SK-N-SH (cell line): ENCODE measurements around the gene PRF1. TPM values are rescaled to one million over a fixed set of nuclear protein-coding genes. Genes with fewer than 3 reads are reported as not detected.
"Not testable (repeated sequence)": the region's sequence is repeated elsewhere in the genome, so short reads cannot be mapped to it uniquely, and the experiment has no call there.

Experiments used
- CTCF ChIA-PET: fragments of 300-600, 350-600 bp; formaldehyde crosslinking; extraction: SDS; loops from one replicate; lab custom pipeline; 2021; lab: Yijun Ruan, JAX
- POLR2A ChIA-PET: fragments of 350-600 bp; sonication (Branson Sonifier 250); formaldehyde crosslinking; extraction: SDS; loops from one replicate; lab custom pipeline; 2020; ENCODE audit warnings: antibody characterized with exemption, inconsistent platforms; lab: Yijun Ruan, JAX
- DNase-seq: peaks from one replicate; pipeline ENCODE4 v3.0.0; 2012
- H2AFZ ChIP-seq: fragments of 200-600 bp; sonication (generic); 2 replicates; pipeline ENCODE4 v1.8.1; 2016; ENCODE audit warnings: antibody characterized with exemption, mild to moderate bottlenecking, low read depth
- H3F3A ChIP-seq: fragments of 200-600 bp; sonication (generic); replicated peaks from 2 replicates; pipeline ENCODE3; 2016; ENCODE audit warnings: antibody characterized with exemption, mild to moderate bottlenecking; ENCODE audit not compliant: insufficient read depth
- H3K27ac ChIP-seq, 2 experiments: fragments of 200-500 bp in 1 of 2; fragments of 200-600 bp in 1 of 2; sonication (Bioruptor generic) in 1 of 2; sonication (generic), shearing (Covaris generic) in 1 of 2; 2 replicates each; pipeline versions ENCODE4 v1.5.1 to v1.6.1; 2014 to 2016; ENCODE audit warnings: low read depth in 2 of 2, inconsistent platforms in 1 of 2, low read length in 1 of 2, mild to moderate bottlenecking in 1 of 2, mixed read lengths in 1 of 2
- H3K27me3 ChIP-seq: fragments of 200-600 bp; sonication (generic), shearing (Covaris generic); 2 replicates; pipeline ENCODE4 v1.6.1; 2016; ENCODE audit warnings: mixed run types; ENCODE audit not compliant: insufficient read depth
- H3K36me3 ChIP-seq, 2 experiments: fragments of 200-500 bp in 1 of 2; fragments of 200-600 bp in 1 of 2; sonication (Bioruptor generic) in 1 of 2; sonication (generic) in 1 of 2; replicated peaks in 1 of 2; 2 replicates each; pipeline versions ENCODE3 to v1.5.1; 2014 to 2016; ENCODE audit warnings: low read length in 1 of 2, mild to moderate bottlenecking in 1 of 2; ENCODE audit not compliant: insufficient read depth in 2 of 2, control insufficient read depth in 1 of 2
- H3K4me1 ChIP-seq, 2 experiments: fragments of 200-500 bp in 1 of 2; fragments of 200-600 bp in 1 of 2; sonication (Bioruptor generic) in 1 of 2; sonication (generic), shearing (Covaris generic) in 1 of 2; 2 replicates each; pipeline versions ENCODE4 v1.5.1 to v1.6.1; 2014 to 2016; ENCODE audit warnings: low read depth in 1 of 2, low read length in 1 of 2, mixed run types in 1 of 2; ENCODE audit not compliant: insufficient read depth in 2 of 2, control insufficient read depth in 1 of 2
- H3K4me2 ChIP-seq: fragments of 200-600 bp; sonication (generic), shearing (Covaris generic); 2 replicates; pipeline ENCODE4 v1.6.1; 2017; ENCODE audit warnings: mixed run types
- H3K4me3 ChIP-seq, 2 experiments: fragments of 200-500 bp in 1 of 2; fragments of 200-600 bp in 1 of 2; sonication (Bioruptor generic) in 1 of 2; sonication (generic), shearing (Covaris generic) in 1 of 2; 2 replicates each; pipeline versions ENCODE4 v1.5.1 to v1.8.1; 2014 to 2016; ENCODE audit warnings: low read depth in 2 of 2, inconsistent platforms in 1 of 2, low read length in 1 of 2, mild to moderate bottlenecking in 1 of 2, mixed read lengths in 1 of 2, moderate library complexity in 1 of 2
- H3K79me2 ChIP-seq: fragments of 200-600 bp; sonication (generic); 2 replicates; pipeline ENCODE4 v1.8.1; 2017; ENCODE audit warnings: mild to moderate bottlenecking; ENCODE audit not compliant: insufficient read depth
- H3K9ac ChIP-seq: fragments of 200-600 bp; sonication (generic); 2 replicates; pipeline ENCODE4 v1.6.1; 2017; ENCODE audit warnings: mixed run types
- H3K9me2 ChIP-seq: fragments of 200-600 bp; sonication (generic); 2 replicates; pipeline ENCODE4 v1.6.1; 2017; ENCODE audit warnings: mixed run types
- H3K9me3 ChIP-seq: fragments of 200-600 bp; sonication (generic); 2 replicates; pipeline ENCODE4 v1.6.1; 2017; ENCODE audit warnings: mixed run types, mild to moderate bottlenecking, moderate library complexity
- H4K20me1 ChIP-seq: fragments of 200-600 bp; sonication (generic); 2 replicates; pipeline ENCODE4 v1.6.1; 2017; ENCODE audit warnings: mild to moderate bottlenecking, mixed run types; ENCODE audit not compliant: insufficient read depth
- CHD2 ChIP-seq: fragments of 150-350 bp; IDR thresholded peaks from 2 replicates; pipeline ENCODE4 v1.6.1; 2018; ENCODE audit warnings: low read length; ENCODE audit not compliant: partially characterized antibody
- ELF1 ChIP-seq: IDR thresholded peaks from 2 replicates; pipeline ENCODE4 v1.4.0; 2012
- FOSL2 ChIP-seq: IDR thresholded peaks from 2 replicates; pipeline ENCODE4 v1.4.0; 2012; ENCODE audit warnings: low read depth, mild to moderate bottlenecking, moderate library complexity, borderline replicate concordance
- FOXJ3 ChIP-seq: sonication (generic); formaldehyde crosslinking; IDR thresholded peaks from 2 replicates; pipeline ENCODE4 v1.5.1; 2020; ENCODE audit warnings: mild to moderate bottlenecking, missing genetic modification reagents
- FOXM1 ChIP-seq: IDR thresholded peaks from 2 replicates; pipeline ENCODE4 v1.4.0; 2012; ENCODE audit warnings: low read depth, mild to moderate bottlenecking
- GABPA ChIP-seq: IDR thresholded peaks from 2 replicates; pipeline ENCODE4 v1.4.0; 2012; ENCODE audit warnings: low read depth, mild to moderate bottlenecking
- MEF2A ChIP-seq: IDR thresholded peaks from 2 replicates; pipeline ENCODE4 v1.4.0; 2012; ENCODE audit warnings: low read depth, borderline replicate concordance
- NFIC ChIP-seq: IDR thresholded peaks from 2 replicates; pipeline ENCODE4 v1.4.0; 2012; ENCODE audit warnings: borderline replicate concordance
- POLR2AphosphoS5 ChIP-seq: IDR thresholded peaks from 2 replicates; pipeline ENCODE4 v1.6.1; 2012; ENCODE audit warnings: low read depth, low read length
- RXRA ChIP-seq: IDR thresholded peaks from 2 replicates; pipeline ENCODE4 v1.4.0; 2012; ENCODE audit warnings: low read depth, mild to moderate bottlenecking, borderline replicate concordance
- TAF1 ChIP-seq: IDR thresholded peaks from 2 replicates; pipeline ENCODE4 v1.6.1; 2012; ENCODE audit warnings: low read depth, mild to moderate bottlenecking, low read length, moderate library complexity, borderline replicate concordance
- TEAD4 ChIP-seq: IDR thresholded peaks from 2 replicates; pipeline ENCODE4 v1.4.0; 2012; ENCODE audit warnings: mild to moderate bottlenecking, borderline replicate concordance; ENCODE audit not compliant: insufficient read depth
- WGBS: methylation state at CpG from one replicate; pipeline ENCODE4 v1.1.6; 2017; ENCODE audit warnings: low lambda C conversion rate; 5-methylcytosine and 5-hydroxymethylcytosine counted together
- polyA plus RNA-seq, 3 experiments: library from polyadenylated mRNA; depleted of rRNA; stranded (reverse); fragments of >200 nt; gene quantifications; 2 replicates each; pipeline ENCODE4 v1.2.3, GENCODE V29; 2012
- TF ChIP-seq, protein P1 (sequence below): IDR thresholded peaks from 2 replicates; pipeline ENCODE4 v1.6.1; 2012; ENCODE audit warnings: mild to moderate bottlenecking, low read depth, low read length, moderate library complexity
- TF ChIP-seq, protein P2 (sequence below): fragments of 150-350 bp; IDR thresholded peaks from 2 replicates; pipeline ENCODE4 v1.6.1; 2017; ENCODE audit warnings: antibody characterized with exemption, low read length, low read depth, borderline replicate concordance

PRF1 gene
- polyA plus RNA-seq, 1 of the 3 experiments (the other 2 are of a cell fraction) = not detected

DNA sequence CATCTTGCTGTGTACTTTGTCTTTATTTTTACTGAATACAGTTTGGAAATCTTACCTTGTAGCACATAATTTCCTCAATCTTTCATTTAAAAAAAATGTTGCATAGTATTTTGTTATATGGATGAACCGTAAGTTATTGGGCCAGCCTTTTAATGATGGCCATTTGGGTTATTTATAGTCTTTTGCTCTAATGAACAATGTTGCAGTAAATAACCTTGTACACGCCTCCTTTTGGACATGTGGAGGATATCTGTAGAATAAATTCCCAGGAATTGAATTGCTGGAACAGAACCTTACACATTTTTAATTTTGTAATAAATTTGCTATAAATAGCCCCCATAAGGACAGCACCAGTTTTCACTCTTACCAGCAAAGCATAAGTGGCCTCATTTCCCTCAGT, 12.7 kb upstream of the PRF1 start:
- H3K79me2 ChIP-seq = no peaks in the 10 kb centered on the region
- H3K4me2 ChIP-seq = no peak overlapping the region
- no peaks in the 10 kb centered on the region for H3K36me3 ChIP-seq
- H3K27me3 ChIP-seq = no peaks in the 10 kb centered on the region; the same call in 1 of the 2 replicates
- 66% methylated on average over 2 of the region's 2 CpGs for WGBS
- no peaks in the 10 kb centered on the region for H3K4me1 ChIP-seq
- DNase-seq = no peak
- no peak overlapping the region for H3K9ac ChIP-seq
- TF ChIP-seq, protein P1, sequence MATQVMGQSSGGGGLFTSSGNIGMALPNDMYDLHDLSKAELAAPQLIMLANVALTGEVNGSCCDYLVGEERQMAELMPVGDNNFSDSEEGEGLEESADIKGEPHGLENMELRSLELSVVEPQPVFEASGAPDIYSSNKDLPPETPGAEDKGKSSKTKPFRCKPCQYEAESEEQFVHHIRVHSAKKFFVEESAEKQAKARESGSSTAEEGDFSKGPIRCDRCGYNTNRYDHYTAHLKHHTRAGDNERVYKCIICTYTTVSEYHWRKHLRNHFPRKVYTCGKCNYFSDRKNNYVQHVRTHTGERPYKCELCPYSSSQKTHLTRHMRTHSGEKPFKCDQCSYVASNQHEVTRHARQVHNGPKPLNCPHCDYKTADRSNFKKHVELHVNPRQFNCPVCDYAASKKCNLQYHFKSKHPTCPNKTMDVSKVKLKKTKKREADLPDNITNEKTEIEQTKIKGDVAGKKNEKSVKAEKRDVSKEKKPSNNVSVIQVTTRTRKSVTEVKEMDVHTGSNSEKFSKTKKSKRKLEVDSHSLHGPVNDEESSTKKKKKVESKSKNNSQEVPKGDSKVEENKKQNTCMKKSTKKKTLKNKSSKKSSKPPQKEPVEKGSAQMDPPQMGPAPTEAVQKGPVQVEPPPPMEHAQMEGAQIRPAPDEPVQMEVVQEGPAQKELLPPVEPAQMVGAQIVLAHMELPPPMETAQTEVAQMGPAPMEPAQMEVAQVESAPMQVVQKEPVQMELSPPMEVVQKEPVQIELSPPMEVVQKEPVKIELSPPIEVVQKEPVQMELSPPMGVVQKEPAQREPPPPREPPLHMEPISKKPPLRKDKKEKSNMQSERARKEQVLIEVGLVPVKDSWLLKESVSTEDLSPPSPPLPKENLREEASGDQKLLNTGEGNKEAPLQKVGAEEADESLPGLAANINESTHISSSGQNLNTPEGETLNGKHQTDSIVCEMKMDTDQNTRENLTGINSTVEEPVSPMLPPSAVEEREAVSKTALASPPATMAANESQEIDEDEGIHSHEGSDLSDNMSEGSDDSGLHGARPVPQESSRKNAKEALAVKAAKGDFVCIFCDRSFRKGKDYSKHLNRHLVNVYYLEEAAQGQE = no peak
- no peak for TF ChIP-seq RXRA
- no peaks in the 10 kb centered on the region for H3F3A ChIP-seq
- H3K9me3 ChIP-seq = peaks cover 7% of the 10 kb centered on the region; the same call in 1 of the 2 replicates
- no peaks in the 10 kb centered on the region for H4K20me1 ChIP-seq
- H3K27ac ChIP-seq = no peak overlapping the region
- H2AFZ ChIP-seq = no peak overlapping the region
- ChIA-PET CTCF (no interaction called here), POLR2A (no interaction called here)
- no peaks in the 10 kb centered on the region for H3K9me2 ChIP-seq
- H3K4me3 ChIP-seq = no peak overlapping the region

DNA sequence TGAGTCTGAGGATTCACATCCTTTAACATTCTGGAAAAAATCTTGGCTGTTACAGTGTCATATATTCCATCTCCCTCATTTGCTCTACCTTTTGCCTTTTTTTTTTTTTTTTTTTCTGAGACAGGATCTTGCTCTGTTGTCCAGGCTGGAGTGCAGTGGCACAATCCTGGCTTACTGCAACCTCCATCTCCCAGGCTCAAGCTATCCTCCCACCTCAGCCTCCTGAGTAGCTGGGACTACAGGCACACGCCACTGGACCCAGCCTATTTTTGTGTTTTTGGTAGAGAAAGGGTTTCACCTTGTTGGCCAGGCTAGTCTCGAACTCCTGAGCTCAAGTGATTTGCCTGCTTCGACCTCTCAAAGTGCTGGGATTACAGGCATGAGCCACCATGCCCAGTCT, 11.8 kb upstream of the PRF1 start:
- H3K9me2 ChIP-seq, H3K9me3 ChIP-seq, H3K4me3 ChIP-seq, H3K4me2 ChIP-seq, H3K79me2 ChIP-seq, H3K36me3 ChIP-seq, H3K9ac ChIP-seq, H4K20me1 ChIP-seq, DNase-seq, H2AFZ ChIP-seq, H3K27me3 ChIP-seq, POLR2A ChIA-PET, H3K4me1 ChIP-seq, H3F3A ChIP-seq, H3K27ac ChIP-seq: not testable (repeated sequence)
- CTCF ChIA-PET = interaction anchor here (0.7 kb wide), 1 partner anchor 291 kb away, joined by 3 read pairs; no protein-coding TSS in a partner anchor
- 28% methylated on average over 3 of the region's 3 CpGs for WGBS

DNA sequence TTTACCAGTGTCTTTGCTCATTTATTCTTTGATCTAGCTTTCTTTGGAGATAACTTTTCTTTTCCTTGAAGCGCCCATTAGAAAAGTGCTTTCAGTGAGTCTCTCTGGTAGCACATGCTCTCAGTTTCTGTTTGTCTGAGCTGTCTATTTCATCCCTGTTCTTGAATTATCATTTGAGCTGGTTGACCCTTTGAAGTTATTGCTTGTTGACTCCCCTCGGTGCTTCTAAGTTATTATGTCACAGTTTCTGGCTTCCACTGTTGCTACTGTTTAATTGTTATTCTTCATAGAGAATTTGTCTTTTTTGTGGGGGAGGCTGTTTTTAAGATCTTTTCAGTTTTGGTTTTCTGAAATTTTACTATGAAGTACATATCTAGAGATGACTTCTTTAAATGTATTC, 11.4 kb upstream of the PRF1 start:
- H4K20me1 ChIP-seq = no peaks in the 10 kb centered on the region
- no peak overlapping the region for H3K4me3 ChIP-seq
- WGBS = 51% methylated on average over 2 of the region's 2 CpGs
- no peak overlapping the region for H3K9ac ChIP-seq
- H3K4me1 ChIP-seq = no peaks in the 10 kb centered on the region
- no peaks in the 10 kb centered on the region; the same call in 1 of the 2 replicates for H3K27me3 ChIP-seq
- POLR2A ChIA-PET = no interaction called here
- CTCF ChIA-PET = interaction anchor here (0.7 kb wide), 1 partner anchor 292 kb away, joined by 3 read pairs; no protein-coding TSS in a partner anchor
- no peak overlapping the region for H3K4me2 ChIP-seq
- no peak for TF ChIP-seq TEAD4
- TF ChIP-seq FOXM1 = no peak
- no peak for TF ChIP-seq TAF1
- TF ChIP-seq ELF1 = no peak
- no peak for TF ChIP-seq NFIC
- TF ChIP-seq, protein P2, sequence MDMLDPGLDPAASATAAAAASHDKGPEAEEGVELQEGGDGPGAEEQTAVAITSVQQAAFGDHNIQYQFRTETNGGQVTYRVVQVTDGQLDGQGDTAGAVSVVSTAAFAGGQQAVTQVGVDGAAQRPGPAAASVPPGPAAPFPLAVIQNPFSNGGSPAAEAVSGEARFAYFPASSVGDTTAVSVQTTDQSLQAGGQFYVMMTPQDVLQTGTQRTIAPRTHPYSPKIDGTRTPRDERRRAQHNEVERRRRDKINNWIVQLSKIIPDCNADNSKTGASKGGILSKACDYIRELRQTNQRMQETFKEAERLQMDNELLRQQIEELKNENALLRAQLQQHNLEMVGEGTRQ = no peak
- TF ChIP-seq FOSL2 = no peak
- TF ChIP-seq GABPA = no peak
- no peak for TF ChIP-seq CHD2
- no peak for TF ChIP-seq MEF2A
- no peak for TF ChIP-seq FOXJ3
- no peak for TF ChIP-seq POLR2AphosphoS5
- no peak overlapping the region for H3K27ac ChIP-seq
- no peaks in the 10 kb centered on the region for H3F3A ChIP-seq
- H3K79me2 ChIP-seq = no peaks in the 10 kb centered on the region
- no peak overlapping the region for H2AFZ ChIP-seq
- H3K36me3 ChIP-seq = no peaks in the 10 kb centered on the region
- H3K9me2 ChIP-seq = no peaks in the 10 kb centered on the region
- no peaks in the 10 kb centered on the region for H3K9me3 ChIP-seq
- DNase-seq = no peak
